OCI-LY1 (cell line): Measurements from ENCODE around the gene DNAJC5G.

Source experiments
- H2AFZ ChIP-seq: fragments of 200-600 bp; sonication (generic), shearing (Covaris generic); 2 replicates; pipeline ENCODE4 v1.6.0; 2014; ENCODE audit warnings: antibody characterized with exemption, mild to moderate bottlenecking, low read length
- H3F3A ChIP-seq: fragments of 200-600 bp; sonication (generic), shearing (Covaris generic); 2 replicates; pipeline ENCODE4 v1.6.0; 2014; ENCODE audit warnings: mild to moderate bottlenecking, antibody characterized with exemption, low read length, moderate library complexity; ENCODE audit not compliant: insufficient read depth
- H3K27ac ChIP-seq: fragments of 200-600 bp; sonication (generic); 2 replicates; pipeline ENCODE4 v1.5.1; 2014; ENCODE audit warnings: low read length, mixed run types, mild to moderate bottlenecking, low read depth; ENCODE audit not compliant: poor library complexity, severe bottlenecking
- H3K27me3 ChIP-seq: fragments of 200-600 bp; sonication (generic); 2 replicates; pipeline ENCODE4 v1.6.0; 2014; ENCODE audit warnings: antibody characterized with exemption, mild to moderate bottlenecking, low read length, moderate library complexity; ENCODE audit not compliant: insufficient read depth
- H3K36me3 ChIP-seq: fragments of 200-600 bp; sonication (generic); 2 replicates; pipeline ENCODE4 v1.6.1; 2014; ENCODE audit warnings: mild to moderate bottlenecking, antibody characterized with exemption, low read length, moderate library complexity, mixed read lengths; ENCODE audit not compliant: insufficient read depth
- H3K4me1 ChIP-seq: fragments of 200-600 bp; sonication (generic); 2 replicates; pipeline ENCODE4 v1.5.1; 2014; ENCODE audit warnings: mild to moderate bottlenecking, low read length, moderate library complexity; ENCODE audit not compliant: insufficient read depth, severe bottlenecking
- H3K4me2 ChIP-seq: fragments of 200-600 bp; sonication (generic), shearing (Covaris generic); 2 replicates; pipeline ENCODE4 v1.6.1; 2014; ENCODE audit warnings: low read length
- H3K4me3 ChIP-seq: fragments of 200-600 bp; sonication (generic); 2 replicates; pipeline ENCODE4 v1.5.1; 2014; ENCODE audit warnings: low read length, low read depth, mild to moderate bottlenecking, mixed read lengths; ENCODE audit not compliant: poor library complexity, severe bottlenecking
- H3K79me2 ChIP-seq: fragments of 200-600 bp; shearing (Covaris generic); 2 replicates; pipeline ENCODE4 v1.6.1; 2016; ENCODE audit warnings: mixed run types, low read length, mixed read lengths; ENCODE audit not compliant: insufficient read depth
- H3K9ac ChIP-seq: fragments of 200-600 bp; sonication (generic), shearing (Covaris generic); 2 replicates; pipeline ENCODE4 v1.6.1; 2014; ENCODE audit warnings: mild to moderate bottlenecking, low read length, mixed read lengths
- H3K9me2 ChIP-seq: fragments of 200-600 bp; sonication (generic), shearing (Covaris generic); 2 replicates; pipeline ENCODE4 v1.6.1; 2014; ENCODE audit warnings: low read depth, mild to moderate bottlenecking, low read length, mixed read lengths
- H3K9me3 ChIP-seq: fragments of 200-600 bp; shearing (Covaris generic); 2 replicates; pipeline ENCODE4 v1.6.1; 2014; ENCODE audit warnings: low read length, mixed read lengths
- H4K20me1 ChIP-seq: fragments of 200-600 bp; sonication (generic), shearing (Covaris generic); 2 replicates; pipeline ENCODE4 v1.6.0; 2016; ENCODE audit warnings: mild to moderate bottlenecking, low read length; ENCODE audit not compliant: insufficient read depth
- CTCF ChIP-seq: fragments of 200-600 bp; sonication (generic), shearing (Covaris generic); IDR thresholded peaks from 2 replicates; pipeline ENCODE4 v1.5.1; 2017; ENCODE audit warnings: mild to moderate bottlenecking, antibody characterized with exemption, low read length, moderate library complexity, mixed read lengths
- EZH2 ChIP-seq: fragments of 200-600 bp; sonication (generic), shearing (Covaris generic); IDR thresholded peaks from 2 replicates; pipeline ENCODE4 v1.8.0; 2017; ENCODE audit warnings: borderline replicate concordance, mixed run types, mild to moderate bottlenecking, antibody characterized with exemption, low read length, moderate library complexity, mixed read lengths

Gene DNAJC5G

GRCh38 chr2:27313882-27314645, 38.8 kb downstream of the DNAJC5G start:
- Histone ChIP-seq H3K27ac (no peak overlapping the region), H3K4me2 (no peak overlapping the region), H3K4me1 (no peaks in the 10 kb centered on the region), H3K9me2 (no peaks in the 10 kb centered on the region), H3K27me3 (no peaks in the 10 kb centered on the region), H4K20me1 (no peaks in the 10 kb centered on the region), H3K4me3 (no peak overlapping the region), H3K36me3 (peaks cover 29% of the 10 kb centered on the region), H3F3A (no peaks in the 10 kb centered on the region), H3K9me3 (no peaks in the 10 kb centered on the region), H3K79me2 (no peaks in the 10 kb centered on the region), H3K9ac (no peak overlapping the region), H2AFZ (no peak overlapping the region)
- TF ChIP-seq CTCF (no peak), EZH2 (no peak)

GRCh38 chr2:27314709-27315108, 39.5 kb downstream of the DNAJC5G start:
- no peak overlapping the region for H3K4me3 ChIP-seq
- TF ChIP-seq CTCF, result no peak
- TF ChIP-seq EZH2, result no peak
- no peak overlapping the region for H2AFZ ChIP-seq
- no peaks in the 10 kb centered on the region for H3K4me1 ChIP-seq
- H3K36me3 ChIP-seq, result peaks cover 25% of the 10 kb centered on the region
- no peak overlapping the region for H3K4me2 ChIP-seq
- H4K20me1 ChIP-seq, result no peaks in the 10 kb centered on the region
- H3K79me2 ChIP-seq, result no peaks in the 10 kb centered on the region
- H3K9ac ChIP-seq, result no peak overlapping the region
- no peaks in the 10 kb centered on the region for H3K9me3 ChIP-seq
- no peak overlapping the region for H3K27ac ChIP-seq
- H3K27me3 ChIP-seq, result no peaks in the 10 kb centered on the region
- H3F3A ChIP-seq, result no peaks in the 10 kb centered on the region
- H3K9me2 ChIP-seq, result no peaks in the 10 kb centered on the region

GRCh38 chr2:27315122-27315521, 39.9 kb downstream of the DNAJC5G start:
- H3K36me3 ChIP-seq, result peaks cover 23% of the 10 kb centered on the region
- no peak overlapping the region for H2AFZ ChIP-seq
- no peak overlapping the region for H3K9ac ChIP-seq
- H3K9me2 ChIP-seq, result no peaks in the 10 kb centered on the region
- no peaks in the 10 kb centered on the region for H3K4me1 ChIP-seq
- no peaks in the 10 kb centered on the region for H3K27me3 ChIP-seq
- H3K79me2 ChIP-seq, result no peaks in the 10 kb centered on the region
- H3K4me3 ChIP-seq, result no peak overlapping the region
- no peaks in the 10 kb centered on the region for H3F3A ChIP-seq
- H3K9me3 ChIP-seq, result no peaks in the 10 kb centered on the region
- no peak for TF ChIP-seq EZH2
- TF ChIP-seq CTCF, result no peak
- H3K4me2 ChIP-seq, result no peak overlapping the region
- H3K27ac ChIP-seq, result no peak overlapping the region
- H4K20me1 ChIP-seq, result no peaks in the 10 kb centered on the region
